SHP77 treated with DMSO at 0.1 percent for 48 hours (cell line): Measurements from ENCODE around the gene IRAK1.

ENCODE experiments used
- DNase-seq: peaks from one replicate; lab custom pipeline; 2025; lab: John Stamatoyannopoulos, UW

The IRAK1 gene

GRCh38 chrX:153970357-153971123 is 49.2 kb downstream of the IRAK1 start:
- no peak for DNase-seq

- no peak for DNase-seq
Measured at GRCh38 chrX:153969904-153970356, 49.8 kb downstream of the IRAK1 start.

- no peak for DNase-seq
Measured at GRCh38 chrX:153969125-153969903, 50.4 kb downstream of the IRAK1 start.

- no peak for DNase-seq
Measured at GRCh38 chrX:153968754-153969124, 51.0 kb downstream of the IRAK1 start.

GRCh38 chrX:153968255-153968654 is 51.4 kb downstream of the IRAK1 start:
- no peak for DNase-seq

DNA sequence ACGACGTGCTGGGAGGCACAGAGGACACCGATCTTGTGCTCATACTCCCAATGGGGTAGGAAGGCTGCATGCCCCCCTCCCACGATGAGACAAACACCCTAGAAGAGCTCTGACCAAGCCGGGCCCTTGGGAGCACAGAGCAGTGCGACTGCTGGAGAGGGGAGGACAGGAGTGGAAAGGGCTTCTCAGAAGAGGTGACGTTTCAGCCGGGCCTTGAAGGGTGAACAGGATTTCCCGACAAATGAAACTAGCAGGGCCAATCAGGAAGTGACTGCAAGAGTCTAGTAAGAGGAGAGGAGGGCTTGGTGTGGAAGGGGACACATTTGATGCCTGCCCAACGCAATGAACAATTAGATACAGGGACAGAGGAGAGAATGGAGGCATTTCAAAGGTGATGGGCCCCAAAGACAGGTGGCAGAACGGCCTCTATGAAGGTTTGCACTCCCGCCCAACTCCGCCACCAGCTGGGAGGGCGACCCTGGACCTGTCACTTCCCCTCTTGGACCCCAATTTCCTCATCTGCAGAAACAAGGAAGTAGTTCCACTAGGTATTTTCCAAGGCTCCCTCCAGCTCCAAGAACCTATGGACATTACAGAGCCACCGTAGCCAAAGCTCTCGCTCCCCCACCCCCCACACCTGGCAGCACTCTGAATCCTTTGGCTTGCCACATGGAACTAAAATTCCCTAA is 52.0 kb downstream of the IRAK1 start:
- no peak for DNase-seq

- no peak for DNase-seq
Measured at GRCh38 chrX:153966841-153967535, 52.7 kb downstream of the IRAK1 start.

DNA sequence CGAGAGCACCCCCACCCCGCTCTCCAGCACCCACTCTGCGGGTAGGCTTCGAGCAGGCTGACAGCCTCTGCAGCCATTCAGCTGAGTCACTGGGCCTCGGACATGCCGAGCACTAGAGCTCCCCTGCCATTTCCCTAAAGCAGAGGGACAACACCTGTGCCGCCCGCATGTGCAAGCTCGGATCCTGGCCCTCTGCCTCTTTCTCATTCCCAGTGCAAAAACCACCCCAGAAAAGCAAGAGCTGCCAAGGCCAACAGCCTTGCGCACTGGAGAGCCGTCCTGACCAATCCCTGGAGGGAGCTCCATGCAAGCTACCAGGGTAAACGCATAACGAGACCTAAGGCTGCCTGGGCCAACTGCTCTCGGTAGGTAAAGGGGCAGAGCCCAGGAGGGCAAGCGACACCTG is 53.4 kb downstream of the IRAK1 start:
- no peak for DNase-seq

GRCh38 chrX:153965406-153965805 is 54.3 kb downstream of the IRAK1 start:
- DNase-seq: no peak

- no peak for DNase-seq
Measured at GRCh38 chrX:153964105-153964504, 55.6 kb downstream of the IRAK1 start.

GRCh38 chrX:153963546-153963945 is 56.2 kb downstream of the IRAK1 start:
- DNase-seq: no peak

DNA sequence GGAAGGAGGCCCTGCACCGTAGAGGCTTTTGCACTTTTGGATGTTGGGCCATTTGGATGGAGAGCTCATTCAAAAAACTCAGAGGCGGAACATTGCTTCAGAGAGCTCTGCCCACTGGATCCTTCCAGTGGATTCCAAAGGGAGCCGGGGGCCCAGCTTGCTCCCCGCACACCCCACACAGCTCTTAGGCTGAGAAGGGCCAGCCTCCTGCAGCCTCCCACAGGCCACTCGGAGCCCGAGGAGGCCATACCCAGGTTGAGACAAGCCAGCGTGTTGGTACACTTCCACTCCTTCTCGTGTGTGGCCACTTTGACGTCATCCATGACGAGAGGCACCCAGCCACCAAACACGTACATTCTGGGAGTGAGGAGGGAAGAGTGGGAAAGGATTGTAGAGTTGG is 58.4 kb downstream of the IRAK1 start:
- no peak for DNase-seq

DNA sequence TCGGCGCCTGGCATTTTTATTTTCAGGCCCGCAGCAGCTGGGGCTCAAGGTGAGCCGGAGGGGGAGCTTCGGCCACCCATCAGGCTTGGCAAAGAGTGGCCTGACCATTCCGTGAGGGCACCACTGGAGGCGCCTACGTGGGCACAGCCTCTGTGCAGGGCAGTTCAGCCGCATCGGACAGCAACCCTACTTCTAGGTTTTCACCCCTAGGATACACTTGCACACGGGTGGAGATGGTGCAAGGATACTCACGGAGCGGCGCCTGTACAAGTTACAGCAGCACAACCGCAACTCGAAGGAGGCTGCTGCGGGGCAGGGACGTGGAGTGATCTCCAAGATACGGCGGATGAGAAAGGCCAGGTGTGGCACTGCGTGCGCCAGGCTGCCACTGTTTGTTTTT is 58.9 kb downstream of the IRAK1 start:
- DNase-seq: no peak
